ENCODE results near the gene GORASP2.

GORASP2 gene

GRCh38 chr2:170887896-170888295 lies 41.2 kb upstream of the GORASP2 start:
- TF ChIP-seq SUZ12 (IDR thresholded peaks at IDR 0.05; ENCODE audit: extremely low read depth, insufficient read depth, insufficient read length): no peak
- Histone ChIP-seq H3K36me3 (ENCODE audit: insufficient read depth, insufficient read length, low read length) (no peaks in the 10 kb centered on the region), H3K9me3 (ENCODE audit: insufficient read depth, low read length) (no peaks in the 10 kb centered on the region), H3K4me3 (ENCODE audit: insufficient read length, low read depth) (no peak overlapping the region), H3K4me1 (ENCODE audit: insufficient read depth, insufficient read length) (no peaks in the 10 kb centered on the region), H3K27me3 (ENCODE audit: insufficient read depth, insufficient read length) (no peaks in the 10 kb centered on the region), H3K9ac (ENCODE audit: insufficient read length, low read depth) (no peak overlapping the region)
- DNase-seq (ENCODE audit: low read depth, low spot score): no peak

- H3K9me3 ChIP-seq (ENCODE audit: insufficient read depth, low read length): no peaks in the 10 kb centered on the region
- no peaks in the 10 kb centered on the region for H3K36me3 ChIP-seq (ENCODE audit: insufficient read depth, insufficient read length, low read length)
- no peak overlapping the region for H3K4me3 ChIP-seq (ENCODE audit: insufficient read length, low read depth)
- no peaks in the 10 kb centered on the region for H3K27me3 ChIP-seq (ENCODE audit: insufficient read depth, insufficient read length)
- TF ChIP-seq YY1 (IDR thresholded peaks at IDR 0.05; ENCODE audit: insufficient read depth, insufficient read length) (no peak), ZNF274 (IDR thresholded peaks at IDR 0.05; ENCODE audit: low read depth, low read length) (no peak), SUZ12 (IDR thresholded peaks at IDR 0.05; ENCODE audit: extremely low read depth, insufficient read depth, insufficient read length) (no peak)
- DNase-seq (ENCODE audit: low read depth, low spot score): no peak
- no peaks in the 10 kb centered on the region for H3K4me1 ChIP-seq (ENCODE audit: insufficient read depth, insufficient read length)
- no peak overlapping the region for H3K9ac ChIP-seq (ENCODE audit: insufficient read length, low read depth)
These were observed 37.2 kb upstream of the GORASP2 start for GRCh38 chr2:170891893-170892292.

- no peaks in the 10 kb centered on the region for H3K4me1 ChIP-seq (ENCODE audit: insufficient read depth, insufficient read length)
- no peak overlapping the region for H3K9ac ChIP-seq (ENCODE audit: insufficient read length, low read depth)
- TF ChIP-seq ZNF274 (IDR thresholded peaks at IDR 0.05; ENCODE audit: low read depth, low read length) (no peak), SUZ12 (IDR thresholded peaks at IDR 0.05; ENCODE audit: extremely low read depth, insufficient read depth, insufficient read length) (no peak), YY1 (IDR thresholded peaks at IDR 0.05; ENCODE audit: insufficient read depth, insufficient read length) (no peak)
- no peak overlapping the region for H3K4me3 ChIP-seq (ENCODE audit: insufficient read length, low read depth)
- no peaks in the 10 kb centered on the region for H3K27me3 ChIP-seq (ENCODE audit: insufficient read depth, insufficient read length)
- H3K9me3 ChIP-seq (ENCODE audit: insufficient read depth, low read length): no peaks in the 10 kb centered on the region
- no peaks in the 10 kb centered on the region for H3K36me3 ChIP-seq (ENCODE audit: insufficient read depth, insufficient read length, low read length)
- DNase-seq (ENCODE audit: low read depth, low spot score): no peak
These were observed 36.6 kb upstream of the GORASP2 start for GRCh38 chr2:170892391-170892951.

- no peak for DNase-seq (ENCODE audit: low read depth, low spot score)
- H3K9ac ChIP-seq (ENCODE audit: insufficient read length, low read depth): no peak overlapping the region
- no peaks in the 10 kb centered on the region for H3K36me3 ChIP-seq (ENCODE audit: insufficient read depth, insufficient read length, low read length)
- H3K9me3 ChIP-seq (ENCODE audit: insufficient read depth, low read length): no peaks in the 10 kb centered on the region
- H3K4me1 ChIP-seq (ENCODE audit: insufficient read depth, insufficient read length): no peaks in the 10 kb centered on the region
- no peak for TF ChIP-seq SUZ12 (IDR thresholded peaks at IDR 0.05; ENCODE audit: extremely low read depth, insufficient read depth, insufficient read length)
- TF ChIP-seq YY1 (IDR thresholded peaks at IDR 0.05; ENCODE audit: insufficient read depth, insufficient read length): no peak
- no peak for TF ChIP-seq ZNF274 (IDR thresholded peaks at IDR 0.05; ENCODE audit: low read depth, low read length)
- no peaks in the 10 kb centered on the region for H3K27me3 ChIP-seq (ENCODE audit: insufficient read depth, insufficient read length)
- no peak overlapping the region for H3K4me3 ChIP-seq (ENCODE audit: insufficient read length, low read depth)
These were observed 33.9 kb upstream of the GORASP2 start for GRCh38 chr2:170895023-170895757.

GRCh38 chr2:170896622-170897021 lies 32.4 kb upstream of the GORASP2 start:
- H3K4me3 ChIP-seq (ENCODE audit: insufficient read length, low read depth): no peak overlapping the region
- H3K9me3 ChIP-seq (ENCODE audit: insufficient read depth, low read length): no peaks in the 10 kb centered on the region
- no peak for DNase-seq (ENCODE audit: low read depth, low spot score)
- no peaks in the 10 kb centered on the region for H3K4me1 ChIP-seq (ENCODE audit: insufficient read depth, insufficient read length)
- TF ChIP-seq ZNF274 (IDR thresholded peaks at IDR 0.05; ENCODE audit: low read depth, low read length) (no peak), SUZ12 (IDR thresholded peaks at IDR 0.05; ENCODE audit: extremely low read depth, insufficient read depth, insufficient read length) (no peak), YY1 (IDR thresholded peaks at IDR 0.05; ENCODE audit: insufficient read depth, insufficient read length) (no peak)
- no peak overlapping the region for H3K9ac ChIP-seq (ENCODE audit: insufficient read length, low read depth)
- H3K36me3 ChIP-seq (ENCODE audit: insufficient read depth, insufficient read length, low read length): no peaks in the 10 kb centered on the region
- no peaks in the 10 kb centered on the region for H3K27me3 ChIP-seq (ENCODE audit: insufficient read depth, insufficient read length)

GRCh38 chr2:170897108-170897507 lies 31.9 kb upstream of the GORASP2 start:
- no peak for DNase-seq (ENCODE audit: low read depth, low spot score)
- no peak for TF ChIP-seq ZNF274 (IDR thresholded peaks at IDR 0.05; ENCODE audit: low read depth, low read length)
- no peak for TF ChIP-seq YY1 (IDR thresholded peaks at IDR 0.05; ENCODE audit: insufficient read depth, insufficient read length)
- no peak for TF ChIP-seq SUZ12 (IDR thresholded peaks at IDR 0.05; ENCODE audit: extremely low read depth, insufficient read depth, insufficient read length)
- Histone ChIP-seq H3K9ac (ENCODE audit: insufficient read length, low read depth) (no peak overlapping the region), H3K4me3 (ENCODE audit: insufficient read length, low read depth) (no peak overlapping the region), H3K27me3 (ENCODE audit: insufficient read depth, insufficient read length) (no peaks in the 10 kb centered on the region), H3K4me1 (ENCODE audit: insufficient read depth, insufficient read length) (no peaks in the 10 kb centered on the region), H3K36me3 (ENCODE audit: insufficient read depth, insufficient read length, low read length) (no peaks in the 10 kb centered on the region), H3K9me3 (ENCODE audit: insufficient read depth, low read length) (no peaks in the 10 kb centered on the region)

- no peak for TF ChIP-seq YY1 (IDR thresholded peaks at IDR 0.05; ENCODE audit: insufficient read depth, insufficient read length)
- TF ChIP-seq SUZ12 (IDR thresholded peaks at IDR 0.05; ENCODE audit: extremely low read depth, insufficient read depth, insufficient read length): no peak
- TF ChIP-seq ZNF274 (IDR thresholded peaks at IDR 0.05; ENCODE audit: low read depth, low read length): no peak
- Histone ChIP-seq H3K36me3 (ENCODE audit: insufficient read depth, insufficient read length, low read length) (no peaks in the 10 kb centered on the region), H3K9me3 (ENCODE audit: insufficient read depth, low read length) (peaks cover 16% of the 10 kb centered on the region), H3K9ac (ENCODE audit: insufficient read length, low read depth) (no peak overlapping the region), H3K4me3 (ENCODE audit: insufficient read length, low read depth) (no peak overlapping the region), H3K4me1 (ENCODE audit: insufficient read depth, insufficient read length) (no peaks in the 10 kb centered on the region), H3K27me3 (ENCODE audit: insufficient read depth, insufficient read length) (no peaks in the 10 kb centered on the region)
- DNase-seq (ENCODE audit: low read depth, low spot score): no peak
These were observed 23.2 kb upstream of the GORASP2 start for GRCh38 chr2:170905864-170906263.

All from NT2/D1 (cell line).